ENCODE results near the gene DUSP2.

The DUSP2 gene

DNA sequence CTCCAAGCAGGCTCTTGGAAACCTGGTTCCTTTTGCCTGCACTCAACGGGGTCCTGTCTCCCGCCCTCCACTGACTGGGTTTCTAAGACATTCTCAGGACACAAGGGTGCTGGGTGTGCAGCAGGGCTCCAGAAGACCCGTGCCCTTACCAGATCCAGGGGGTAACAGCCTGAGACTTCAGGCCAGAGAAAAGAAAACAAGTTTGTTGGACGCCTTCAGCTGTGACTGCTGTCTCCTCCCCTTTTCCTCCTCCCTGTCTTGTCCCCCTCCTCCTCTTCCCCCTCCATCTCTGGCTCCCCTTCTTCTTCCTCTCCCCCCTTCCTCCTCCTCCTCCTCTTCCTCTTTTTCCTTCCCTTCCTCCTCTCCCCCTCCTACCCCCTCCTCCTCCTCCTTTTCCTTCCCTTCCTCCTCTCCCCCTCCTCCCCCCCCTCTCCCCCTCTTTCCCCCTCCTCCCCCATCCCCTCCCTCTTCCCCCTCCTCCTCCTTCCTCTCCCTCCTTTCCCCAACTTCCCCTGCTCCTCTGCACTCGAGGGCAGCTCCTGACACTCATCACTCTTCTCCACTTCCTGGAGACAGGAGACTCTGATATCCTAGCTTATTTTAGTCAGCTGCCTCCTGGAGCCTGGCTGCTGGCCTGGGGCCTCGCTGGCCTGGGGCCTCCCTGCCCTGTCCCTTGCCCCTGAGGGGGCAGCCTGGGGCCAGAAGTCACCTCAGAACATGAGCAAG lies 41.3 kb downstream of the DUSP2 start:
- H3K27me3 ChIP-seq (ENCODE audit: insufficient read depth, low read depth) = no peaks in the 10 kb centered on the region
- no peak overlapping the region for H2AFZ ChIP-seq (ENCODE audit: low read depth)
- H3K9ac ChIP-seq = no peak overlapping the region
- H3K27ac ChIP-seq = no peak overlapping the region
- H4K20me1 ChIP-seq (ENCODE audit: insufficient read depth) = no peaks in the 10 kb centered on the region
- no peak overlapping the region for H3K4me3 ChIP-seq (IDR thresholded peaks at IDR 0.05; ENCODE audit: insufficient read depth, low read depth, low read length)
- no peaks in the 10 kb centered on the region for H3K4me1 ChIP-seq (ENCODE audit: low read depth, poor library complexity, severe bottlenecking)
- H3K79me2 ChIP-seq (ENCODE audit: insufficient read depth, low read depth) = no peaks in the 10 kb centered on the region
- no peaks in the 10 kb centered on the region for H3K36me3 ChIP-seq (ENCODE audit: insufficient read depth)
- TF ChIP-seq, protein P1, sequence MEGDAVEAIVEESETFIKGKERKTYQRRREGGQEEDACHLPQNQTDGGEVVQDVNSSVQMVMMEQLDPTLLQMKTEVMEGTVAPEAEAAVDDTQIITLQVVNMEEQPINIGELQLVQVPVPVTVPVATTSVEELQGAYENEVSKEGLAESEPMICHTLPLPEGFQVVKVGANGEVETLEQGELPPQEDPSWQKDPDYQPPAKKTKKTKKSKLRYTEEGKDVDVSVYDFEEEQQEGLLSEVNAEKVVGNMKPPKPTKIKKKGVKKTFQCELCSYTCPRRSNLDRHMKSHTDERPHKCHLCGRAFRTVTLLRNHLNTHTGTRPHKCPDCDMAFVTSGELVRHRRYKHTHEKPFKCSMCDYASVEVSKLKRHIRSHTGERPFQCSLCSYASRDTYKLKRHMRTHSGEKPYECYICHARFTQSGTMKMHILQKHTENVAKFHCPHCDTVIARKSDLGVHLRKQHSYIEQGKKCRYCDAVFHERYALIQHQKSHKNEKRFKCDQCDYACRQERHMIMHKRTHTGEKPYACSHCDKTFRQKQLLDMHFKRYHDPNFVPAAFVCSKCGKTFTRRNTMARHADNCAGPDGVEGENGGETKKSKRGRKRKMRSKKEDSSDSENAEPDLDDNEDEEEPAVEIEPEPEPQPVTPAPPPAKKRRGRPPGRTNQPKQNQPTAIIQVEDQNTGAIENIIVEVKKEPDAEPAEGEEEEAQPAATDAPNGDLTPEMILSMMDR (conservative IDR thresholded peaks at IDR 0.05; ENCODE audit: low read depth, low read length) = no peak
- H3K4me2 ChIP-seq = no peak overlapping the region

DNA sequence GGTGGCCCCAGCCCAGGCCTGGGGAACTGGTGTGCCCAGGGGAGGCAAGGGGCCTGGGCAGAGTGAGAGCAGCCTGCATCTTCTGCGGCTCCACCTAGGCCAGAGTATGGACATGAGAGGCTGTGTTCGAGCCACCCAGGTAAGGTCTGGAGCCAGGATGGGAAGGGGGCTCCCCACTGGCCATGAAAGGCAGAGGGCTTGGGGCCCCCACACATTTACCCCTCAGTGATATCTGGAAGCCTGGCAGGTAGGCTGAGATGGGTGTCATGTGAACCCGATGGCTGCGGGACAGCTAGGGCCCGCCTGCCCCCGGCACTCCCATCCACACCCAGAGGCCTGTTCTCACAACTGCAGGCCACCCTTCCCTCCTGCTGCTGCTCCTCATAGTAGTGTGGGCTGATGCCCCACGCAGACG lies 42.0 kb downstream of the DUSP2 start:
- H4K20me1 ChIP-seq (ENCODE audit: insufficient read depth) = no peaks in the 10 kb centered on the region
- no peak overlapping the region for H3K27ac ChIP-seq
- H3K4me1 ChIP-seq (ENCODE audit: low read depth, poor library complexity, severe bottlenecking) = no peaks in the 10 kb centered on the region
- no peak overlapping the region for H3K9ac ChIP-seq
- H2AFZ ChIP-seq (ENCODE audit: low read depth) = no peak overlapping the region
- no peaks in the 10 kb centered on the region for H3K27me3 ChIP-seq (ENCODE audit: insufficient read depth, low read depth)
- no peaks in the 10 kb centered on the region for H3K79me2 ChIP-seq (ENCODE audit: insufficient read depth, low read depth)
- H3K4me3 ChIP-seq (IDR thresholded peaks at IDR 0.05; ENCODE audit: insufficient read depth, low read depth, low read length) = no peak overlapping the region
- TF ChIP-seq, protein P1 (conservative IDR thresholded peaks at IDR 0.05; ENCODE audit: low read depth, low read length) = no peak
- H3K36me3 ChIP-seq (ENCODE audit: insufficient read depth) = no peaks in the 10 kb centered on the region
- H3K4me2 ChIP-seq = no peak overlapping the region

DNA sequence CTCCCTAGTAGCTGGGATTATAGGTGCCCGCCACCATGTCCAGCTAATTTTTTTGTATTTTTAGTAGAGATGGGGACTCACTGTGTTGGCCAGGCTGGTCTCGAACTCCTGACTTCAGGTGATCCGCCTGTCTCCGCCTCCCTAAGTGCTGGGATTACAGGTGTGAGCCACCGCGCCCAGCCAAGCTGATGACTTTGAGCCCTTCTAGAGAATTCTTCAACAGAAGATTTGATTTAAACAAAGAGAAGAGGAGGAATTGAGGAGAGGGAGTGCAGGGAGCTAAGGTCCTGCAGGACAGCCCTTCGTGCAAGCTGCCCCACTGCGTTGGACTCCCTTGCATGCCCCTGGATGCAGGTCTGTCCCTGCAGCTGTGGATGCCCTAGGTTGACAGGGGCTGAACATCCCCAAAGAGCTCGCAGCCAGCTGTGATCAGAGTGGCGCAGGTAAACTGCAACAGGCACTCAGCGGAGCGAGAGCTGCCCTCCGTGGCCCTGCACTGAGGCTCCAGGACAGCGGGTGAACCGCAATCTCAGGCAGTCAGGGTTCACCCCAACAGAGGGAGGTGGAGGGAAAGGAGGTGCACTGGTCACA lies 42.5 kb downstream of the DUSP2 start:
- no peak overlapping the region for H3K4me2 ChIP-seq
- H3K27me3 ChIP-seq (ENCODE audit: insufficient read depth, low read depth) = no peaks in the 10 kb centered on the region
- TF ChIP-seq, protein P1 (conservative IDR thresholded peaks at IDR 0.05; ENCODE audit: low read depth, low read length) = no peak
- H3K36me3 ChIP-seq (ENCODE audit: insufficient read depth) = no peaks in the 10 kb centered on the region
- H3K79me2 ChIP-seq (ENCODE audit: insufficient read depth, low read depth) = no peaks in the 10 kb centered on the region
- no peak overlapping the region for H3K9ac ChIP-seq
- H4K20me1 ChIP-seq (ENCODE audit: insufficient read depth) = no peaks in the 10 kb centered on the region
- no peaks in the 10 kb centered on the region for H3K4me1 ChIP-seq (ENCODE audit: low read depth, poor library complexity, severe bottlenecking)
- H3K27ac ChIP-seq = no peak overlapping the region
- H2AFZ ChIP-seq (ENCODE audit: low read depth) = no peak overlapping the region
- H3K4me3 ChIP-seq (IDR thresholded peaks at IDR 0.05; ENCODE audit: insufficient read depth, low read depth, low read length) = no peak overlapping the region

DNA sequence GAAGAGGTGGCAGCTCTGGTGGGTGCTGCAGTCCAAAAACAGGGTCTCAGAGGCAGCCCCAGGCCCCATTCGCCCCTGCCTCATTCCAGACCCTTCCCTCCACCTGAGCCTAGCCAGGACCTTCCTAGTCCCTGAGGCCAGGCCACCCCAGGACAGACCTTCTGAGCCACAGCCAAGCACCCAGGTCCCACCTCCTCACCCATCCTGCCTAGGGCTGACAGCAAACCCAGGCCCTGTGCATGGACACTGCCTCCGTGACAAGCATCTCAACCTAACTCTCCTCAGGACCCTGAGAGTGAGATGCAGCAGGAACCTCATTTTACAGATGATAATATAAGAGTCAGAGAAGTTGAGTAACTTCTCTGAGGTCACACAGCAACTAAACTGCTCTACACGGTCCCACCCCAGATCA lies 44.3 kb downstream of the DUSP2 start:
- TF ChIP-seq, protein P1 (conservative IDR thresholded peaks at IDR 0.05; ENCODE audit: low read depth, low read length) = no peak
- H4K20me1 ChIP-seq (ENCODE audit: insufficient read depth) = no peaks in the 10 kb centered on the region
- H3K27me3 ChIP-seq (ENCODE audit: insufficient read depth, low read depth) = no peaks in the 10 kb centered on the region
- no peak overlapping the region for H3K4me2 ChIP-seq
- H3K79me2 ChIP-seq (ENCODE audit: insufficient read depth, low read depth) = no peaks in the 10 kb centered on the region
- H3K9ac ChIP-seq = no peak overlapping the region
- no peak overlapping the region for H3K27ac ChIP-seq
- H3K4me1 ChIP-seq (ENCODE audit: low read depth, poor library complexity, severe bottlenecking) = no peaks in the 10 kb centered on the region
- H2AFZ ChIP-seq (ENCODE audit: low read depth) = no peak overlapping the region
- no peak overlapping the region for H3K4me3 ChIP-seq (IDR thresholded peaks at IDR 0.05; ENCODE audit: insufficient read depth, low read depth, low read length)
- no peaks in the 10 kb centered on the region for H3K36me3 ChIP-seq (ENCODE audit: insufficient read depth)
